HEK293 (cell line): ENCODE results near the gene MBOAT2.
"Not testable (repeated sequence)": the region's sequence is repeated elsewhere in the genome, so short reads cannot be mapped to it uniquely, and the experiment has no call there.

Experiments used
- EGR2 ChIP-seq: fragments of 450-650 bp; formaldehyde crosslinking; IDR thresholded peaks from 2 replicates; pipeline ENCODE4 v1.5.1; 2016; ENCODE audit warnings: low read depth, missing biosample characterization, missing genetic modification characterization
- SETDB1 ChIP-seq: IDR thresholded peaks from one replicate; pipeline ENCODE4 v1.6.1; 2017; ENCODE audit warnings: mild to moderate bottlenecking, low read length, moderate library complexity, mixed read lengths; ENCODE audit not compliant: insufficient read length
- ZFP3 ChIP-seq: fragments of 450-650 bp; formaldehyde crosslinking; IDR thresholded peaks from 2 replicates; pipeline ENCODE4 v1.5.1; 2016; ENCODE audit warnings: low read depth, missing biosample characterization, missing genetic modification characterization
- ZNF112 ChIP-seq: fragments of 450-650 bp; formaldehyde crosslinking; IDR thresholded peaks from 2 replicates; pipeline ENCODE4 v1.5.0; 2017; ENCODE audit warnings: missing biosample characterization, missing genetic modification characterization
- ZNF239 ChIP-seq: fragments of 450-650 bp; formaldehyde crosslinking; IDR thresholded peaks from 2 replicates; pipeline ENCODE4 v1.5.1; 2016; ENCODE audit warnings: missing biosample characterization, missing genetic modification characterization
- ZNF416 ChIP-seq: fragments of 450-650 bp; formaldehyde crosslinking; IDR thresholded peaks from 2 replicates; pipeline ENCODE4 v1.5.1; 2016; ENCODE audit warnings: missing biosample characterization, missing genetic modification characterization
- ZNF830 ChIP-seq: fragments of 450-650 bp; IDR thresholded peaks from 2 replicates; pipeline ENCODE4 v1.5.0; 2018; ENCODE audit warnings: missing biosample characterization, missing genetic modification characterization, low read depth, mild to moderate bottlenecking, moderate library complexity
- TF ChIP-seq, protein P1 (sequence below): fragments of 450-650 bp; formaldehyde crosslinking; IDR thresholded peaks from 2 replicates; pipeline ENCODE4 v1.5.1; 2016; ENCODE audit warnings: missing biosample characterization, missing genetic modification characterization
- TF ChIP-seq, protein P2 (sequence below): fragments of 450-650 bp; formaldehyde crosslinking; IDR thresholded peaks from 2 replicates; pipeline ENCODE4 v1.5.1; 2017; ENCODE audit warnings: missing biosample characterization, missing genetic modification characterization
- TF ChIP-seq, protein P3 (sequence below): fragments of 450-650 bp; IDR thresholded peaks from 2 replicates; pipeline ENCODE4 v1.5.1; 2018; ENCODE audit warnings: missing biosample characterization, missing genetic modification characterization
- TF ChIP-seq, protein P4 (sequence below): fragments of 450-650 bp; formaldehyde crosslinking; IDR thresholded peaks from 2 replicates; pipeline ENCODE4 v1.5.1; 2017; ENCODE audit warnings: missing biosample characterization, missing genetic modification characterization

DNA sequence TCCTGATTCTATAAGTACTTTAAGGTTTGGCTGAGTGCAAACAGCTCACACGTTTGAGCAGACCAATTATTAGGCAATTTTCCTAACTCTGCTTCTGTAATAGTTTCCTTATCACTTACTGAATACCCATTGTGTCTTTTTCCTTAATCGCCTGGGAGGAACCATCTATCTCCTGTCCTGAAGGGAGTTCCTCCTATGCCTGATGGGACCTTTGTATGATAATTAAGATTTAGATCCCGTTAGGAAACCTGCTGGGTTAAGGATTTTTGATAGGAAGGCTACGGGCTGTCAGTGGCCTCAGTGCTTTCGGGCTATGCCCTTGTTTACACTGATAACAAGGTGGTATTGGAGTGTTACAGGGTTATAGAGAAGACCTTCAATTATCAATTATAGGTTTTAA lies 106.8 kb downstream of the MBOAT2 start:
- TF ChIP-seq, protein P1, sequence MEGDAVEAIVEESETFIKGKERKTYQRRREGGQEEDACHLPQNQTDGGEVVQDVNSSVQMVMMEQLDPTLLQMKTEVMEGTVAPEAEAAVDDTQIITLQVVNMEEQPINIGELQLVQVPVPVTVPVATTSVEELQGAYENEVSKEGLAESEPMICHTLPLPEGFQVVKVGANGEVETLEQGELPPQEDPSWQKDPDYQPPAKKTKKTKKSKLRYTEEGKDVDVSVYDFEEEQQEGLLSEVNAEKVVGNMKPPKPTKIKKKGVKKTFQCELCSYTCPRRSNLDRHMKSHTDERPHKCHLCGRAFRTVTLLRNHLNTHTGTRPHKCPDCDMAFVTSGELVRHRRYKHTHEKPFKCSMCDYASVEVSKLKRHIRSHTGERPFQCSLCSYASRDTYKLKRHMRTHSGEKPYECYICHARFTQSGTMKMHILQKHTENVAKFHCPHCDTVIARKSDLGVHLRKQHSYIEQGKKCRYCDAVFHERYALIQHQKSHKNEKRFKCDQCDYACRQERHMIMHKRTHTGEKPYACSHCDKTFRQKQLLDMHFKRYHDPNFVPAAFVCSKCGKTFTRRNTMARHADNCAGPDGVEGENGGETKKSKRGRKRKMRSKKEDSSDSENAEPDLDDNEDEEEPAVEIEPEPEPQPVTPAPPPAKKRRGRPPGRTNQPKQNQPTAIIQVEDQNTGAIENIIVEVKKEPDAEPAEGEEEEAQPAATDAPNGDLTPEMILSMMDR (tag by site-specific recombination), result not testable (repeated sequence)
- TF ChIP-seq ZNF830 (tag by site-specific recombination); ZNF416 (tag by site-specific recombination); EGR2 (tag by site-specific recombination); ZFP3 (tag by site-specific recombination); SETDB1; ZNF239 (tag by site-specific recombination); ZNF112: not testable (repeated sequence)
- TF ChIP-seq, protein P2, sequence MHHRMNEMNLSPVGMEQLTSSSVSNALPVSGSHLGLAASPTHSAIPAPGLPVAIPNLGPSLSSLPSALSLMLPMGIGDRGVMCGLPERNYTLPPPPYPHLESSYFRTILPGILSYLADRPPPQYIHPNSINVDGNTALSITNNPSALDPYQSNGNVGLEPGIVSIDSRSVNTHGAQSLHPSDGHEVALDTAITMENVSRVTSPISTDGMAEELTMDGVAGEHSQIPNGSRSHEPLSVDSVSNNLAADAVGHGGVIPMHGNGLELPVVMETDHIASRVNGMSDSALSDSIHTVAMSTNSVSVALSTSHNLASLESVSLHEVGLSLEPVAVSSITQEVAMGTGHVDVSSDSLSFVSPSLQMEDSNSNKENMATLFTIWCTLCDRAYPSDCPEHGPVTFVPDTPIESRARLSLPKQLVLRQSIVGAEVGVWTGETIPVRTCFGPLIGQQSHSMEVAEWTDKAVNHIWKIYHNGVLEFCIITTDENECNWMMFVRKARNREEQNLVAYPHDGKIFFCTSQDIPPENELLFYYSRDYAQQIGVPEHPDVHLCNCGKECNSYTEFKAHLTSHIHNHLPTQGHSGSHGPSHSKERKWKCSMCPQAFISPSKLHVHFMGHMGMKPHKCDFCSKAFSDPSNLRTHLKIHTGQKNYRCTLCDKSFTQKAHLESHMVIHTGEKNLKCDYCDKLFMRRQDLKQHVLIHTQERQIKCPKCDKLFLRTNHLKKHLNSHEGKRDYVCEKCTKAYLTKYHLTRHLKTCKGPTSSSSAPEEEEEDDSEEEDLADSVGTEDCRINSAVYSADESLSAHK (tag by site-specific recombination), result not testable (repeated sequence)
- TF ChIP-seq, protein P3, sequence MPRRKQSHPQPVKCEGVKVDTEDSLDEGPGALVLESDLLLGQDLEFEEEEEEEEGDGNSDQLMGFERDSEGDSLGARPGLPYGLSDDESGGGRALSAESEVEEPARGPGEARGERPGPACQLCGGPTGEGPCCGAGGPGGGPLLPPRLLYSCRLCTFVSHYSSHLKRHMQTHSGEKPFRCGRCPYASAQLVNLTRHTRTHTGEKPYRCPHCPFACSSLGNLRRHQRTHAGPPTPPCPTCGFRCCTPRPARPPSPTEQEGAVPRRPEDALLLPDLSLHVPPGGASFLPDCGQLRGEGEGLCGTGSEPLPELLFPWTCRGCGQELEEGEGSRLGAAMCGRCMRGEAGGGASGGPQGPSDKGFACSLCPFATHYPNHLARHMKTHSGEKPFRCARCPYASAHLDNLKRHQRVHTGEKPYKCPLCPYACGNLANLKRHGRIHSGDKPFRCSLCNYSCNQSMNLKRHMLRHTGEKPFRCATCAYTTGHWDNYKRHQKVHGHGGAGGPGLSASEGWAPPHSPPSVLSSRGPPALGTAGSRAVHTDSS (tag by site-specific recombination), result not testable (repeated sequence)
- TF ChIP-seq, protein P4, sequence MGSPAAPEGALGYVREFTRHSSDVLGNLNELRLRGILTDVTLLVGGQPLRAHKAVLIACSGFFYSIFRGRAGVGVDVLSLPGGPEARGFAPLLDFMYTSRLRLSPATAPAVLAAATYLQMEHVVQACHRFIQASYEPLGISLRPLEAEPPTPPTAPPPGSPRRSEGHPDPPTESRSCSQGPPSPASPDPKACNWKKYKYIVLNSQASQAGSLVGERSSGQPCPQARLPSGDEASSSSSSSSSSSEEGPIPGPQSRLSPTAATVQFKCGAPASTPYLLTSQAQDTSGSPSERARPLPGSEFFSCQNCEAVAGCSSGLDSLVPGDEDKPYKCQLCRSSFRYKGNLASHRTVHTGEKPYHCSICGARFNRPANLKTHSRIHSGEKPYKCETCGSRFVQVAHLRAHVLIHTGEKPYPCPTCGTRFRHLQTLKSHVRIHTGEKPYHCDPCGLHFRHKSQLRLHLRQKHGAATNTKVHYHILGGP (tag by site-specific recombination), result not testable (repeated sequence)
